Gastrocnemius medialis (tissue), 4 donors: ENCODE measurements around the gene PTPRE.

ENCODE experiments used
- CTCF ChIP-seq, 5 experiments: fragments of 450-650 bp in 3 of 5; fragments of 200-600 bp in 2 of 5; sonication (generic) in 2 of 5; IDR thresholded peaks in 4 of 5; conservative IDR thresholded peaks in 1 of 5; 1 replicate in 4 of 5; 2 replicates in 1 of 5; pipeline ENCODE4 v1.5.1; 2016 to 2019; ENCODE audit warnings: antibody characterized with exemption in 5 of 5, mild to moderate bottlenecking in 3 of 5, moderate library complexity in 3 of 5
- POLR2A ChIP-seq, 2 donors: fragments of 450-650 bp; IDR thresholded peaks; one replicate each; pipeline ENCODE4 v1.6.1; 2017; ENCODE audit warnings: antibody characterized with exemption in 2 of 2, mild to moderate bottlenecking in 2 of 2, moderate library complexity in 2 of 2

- TF ChIP-seq CTCF (IDR thresholded peaks at IDR 0.05 in 4 of 5, conservative IDR thresholded peaks at IDR 0.05 in 1 of 5) (no peak), POLR2A (IDR thresholded peaks at IDR 0.05) (no peak)
Measured at GRCh38 chr10:127875449-127875765, 31.5 kb upstream of the PTPRE start.
